Epithelial cell of esophagus (primary cell): ENCODE data around the gene OGDH.

Source experiments
- DNase-seq: peaks from one replicate; pipeline ENCODE4 v3.0.0; 2010; ENCODE audit warnings: low read depth
- H3K4me3 ChIP-seq: 2 replicates; pipeline ENCODE4 v1.5.1; 2011; ENCODE audit warnings: mild to moderate bottlenecking, low read length, control low read depth
- CTCF ChIP-seq: IDR thresholded peaks from 2 replicates; pipeline ENCODE4 v1.5.1; 2011; ENCODE audit warnings: low read depth, mild to moderate bottlenecking, low read length, control low read depth, inconsistent platforms; ENCODE audit not compliant: insufficient read depth; ENCODE audit errors: missing control alignments

Gene OGDH

GRCh38 chr7:44752822-44753221, 146.4 kb downstream of the OGDH start:
- no peak for DNase-seq
- TF ChIP-seq CTCF: no peak
- H3K4me3 ChIP-seq: no peak overlapping the region

- H3K4me3 ChIP-seq: no peak overlapping the region
- no peak for TF ChIP-seq CTCF
- DNase-seq: no peak
Observed at GRCh38 chr7:44754802-44755697, 148.6 kb downstream of the OGDH start.

- no peak for TF ChIP-seq CTCF
- DNase-seq: no peak
- no peak overlapping the region for H3K4me3 ChIP-seq
Observed at GRCh38 chr7:44755698-44756627, 149.5 kb downstream of the OGDH start.

GRCh38 chr7:44756904-44757303, 150.5 kb downstream of the OGDH start:
- TF ChIP-seq CTCF: no peak
- no peak overlapping the region for H3K4me3 ChIP-seq
- no peak for DNase-seq

GRCh38 chr7:44757311-44757710, 150.9 kb downstream of the OGDH start:
- no peak for DNase-seq
- no peak overlapping the region for H3K4me3 ChIP-seq
- TF ChIP-seq CTCF: no peak

- no peak for DNase-seq
Observed at GRCh38 chr7:44757739-44758138, 151.3 kb downstream of the OGDH start.

More at GRCh38 chr7:44757739-44758138, 151.3 kb downstream of the OGDH start:
- H3K4me3 ChIP-seq: no peak overlapping the region
- no peak for TF ChIP-seq CTCF
